K562 (cell line): ENCODE measurements around the gene UBE3D. TPM values are rescaled to one million over a fixed set of nuclear protein-coding genes. Genes with fewer than 3 reads are reported as not detected.

Source experiments
- ATAC-seq: fragments of 200-7000 bp; cut with Tn5 transposase; 3 replicates; pipeline ENCODE4 v1.9.1; 2020; ENCODE audit warnings: moderate library complexity
- BruUV-seq: library from RNA; stranded (reverse); fragments of 400-500 nt; replicated peaks from 2 replicates; lab custom pipeline; 2021; lab: Mats Ljungman, UMichigan
- CTCF ChIA-PET: fragments of 300-600 bp; formaldehyde crosslinking; extraction: SDS; loops from one replicate; lab custom pipeline; 2021; ENCODE audit warnings: low intra/inter-chr PET ratio; lab: Yijun Ruan, JAX
- POLR2A ChIA-PET: fragments of 300-600, 350-650 bp; sonication (Branson Sonifier 250); formaldehyde crosslinking; extraction: SDS; loops from one replicate; lab custom pipeline; 2021; ENCODE audit warnings: antibody characterized with exemption, inconsistent platforms; lab: Yijun Ruan, JAX
- DNase-seq, 4 experiments: peaks; one replicate each; pipeline versions ENCODE4 v3.0.0 to v3.0.0-alpha.2; 2011 to 2018; ENCODE audit warnings: low spot score in 3 of 4, mixed read lengths in 3 of 4; ENCODE audit errors: extremely low read depth in 1 of 4
- FAIRE-seq: peaks from 2 replicates; lab custom pipeline; 2011; peaks lifted over from hg19 to GRCh38; lab: Jason Lieb, UNC
- H2AFZ ChIP-seq: 2 replicates; pipeline ENCODE4 v1.6.0; 2011; ENCODE audit warnings: low read depth, low read length, control low read depth, inconsistent platforms
- H3K27ac ChIP-seq: fragments of 200-600 bp; 3 replicates; pipeline ENCODE4 v1.8.0; 2011; ENCODE audit warnings: low read depth, mild to moderate bottlenecking, control low read depth, inconsistent platforms, low read length, moderate library complexity, mixed read lengths; ENCODE audit errors: extremely low read depth
- H3K27me3 ChIP-seq, 2 experiments: fragments of 300-600 bp in 1 of 2; 2 replicates in 1 of 2; 3 replicates in 1 of 2; pipeline versions ENCODE4 v1.6.0 to v1.8.0; 2011; ENCODE audit warnings: inconsistent platforms in 2 of 2, low read length in 2 of 2, mild to moderate bottlenecking in 1 of 2, mixed read lengths in 1 of 2, moderate library complexity in 1 of 2; ENCODE audit not compliant: control insufficient read depth in 2 of 2, insufficient read depth in 2 of 2
- H3K36me3 ChIP-seq: fragments of 300-600 bp; 3 replicates; pipeline ENCODE4 v1.8.0; 2011; ENCODE audit warnings: mild to moderate bottlenecking, low read length, inconsistent platforms; ENCODE audit not compliant: control insufficient read depth, insufficient read depth
- H3K4me1 ChIP-seq, 2 experiments: fragments of 200-600 bp in 1 of 2; replicated peaks in 1 of 2; 2 replicates in 1 of 2; 3 replicates in 1 of 2; pipeline versions ENCODE4 v1.5.1 to v1.8.0; 2011; ENCODE audit warnings: inconsistent platforms in 2 of 2, low read length in 2 of 2, mild to moderate bottlenecking in 1 of 2, mixed read lengths in 1 of 2, moderate library complexity in 1 of 2; ENCODE audit not compliant: control insufficient read depth in 2 of 2, insufficient read depth in 2 of 2
- H3K4me2 ChIP-seq: 2 replicates; pipeline ENCODE4 v1.6.1; 2011; ENCODE audit warnings: low read length, control low read depth, inconsistent platforms, mixed read lengths; ENCODE audit not compliant: insufficient read depth
- H3K4me3 ChIP-seq: fragments of 200-600 bp; sonication (generic), shearing (Covaris generic); 2 replicates; pipeline ENCODE4 v1.5.1; 2016; ENCODE audit warnings: control low read depth, inconsistent platforms
- H3K79me2 ChIP-seq: fragments of 200-600 bp; 3 replicates; pipeline ENCODE4 v1.8.0; 2011; ENCODE audit warnings: low read length, inconsistent platforms; ENCODE audit not compliant: control insufficient read depth, insufficient read depth
- H3K9ac ChIP-seq, 2 experiments: 2 replicates each; pipeline versions ENCODE4 v1.6.0 to v1.6.1; 2011; ENCODE audit warnings: low read depth in 2 of 2, low read length in 2 of 2, control low read depth in 1 of 2, inconsistent platforms in 1 of 2, mild to moderate bottlenecking in 1 of 2, mixed read lengths in 1 of 2; ENCODE audit not compliant: insufficient read depth in 1 of 2
- H3K9me1 ChIP-seq: one replicate; pipeline ENCODE4 v1.6.0; 2011; ENCODE audit warnings: inconsistent platforms, mild to moderate bottlenecking, low read length, moderate library complexity; ENCODE audit not compliant: control insufficient read depth, insufficient read depth
- H3K9me3 ChIP-seq: replicated peaks from 2 replicates; pipeline ENCODE4 v1.5.1; 2011; ENCODE audit warnings: low read depth, low read length, inconsistent platforms; ENCODE audit not compliant: control insufficient read depth, insufficient read depth
- H4K20me1 ChIP-seq: replicated peaks from 2 replicates; pipeline ENCODE4 v1.6.1; 2011; ENCODE audit warnings: low read length, inconsistent platforms, mixed read lengths; ENCODE audit not compliant: control insufficient read depth, insufficient read depth
- BHLHE40 ChIP-seq: IDR thresholded peaks from 2 replicates; pipeline ENCODE4 v1.6.1; 2011; ENCODE audit warnings: low read length, improper control_type of control experiment
- BRD4 ChIP-seq: fragments of 200-600 bp; sonication (generic); IDR thresholded peaks from 2 replicates; pipeline ENCODE4 v1.6.1; 2017; ENCODE audit warnings: inconsistent platforms
- CEBPG ChIP-seq, 3 experiments: fragments of 200-800 bp in 1 of 3; sonication (Bioruptor generic) in 1 of 3; sonication (generic) in 1 of 3; formaldehyde crosslinking in 1 of 3; IDR thresholded peaks in 2 of 3; conservative IDR thresholded peaks in 1 of 3; 2 replicates each; pipeline versions ENCODE4 v1.6.1 to v1.8.0; 2016 to 2022; ENCODE audit warnings: missing compliant biosample characterization in 2 of 3, missing genetic modification characterization in 2 of 3, mild to moderate bottlenecking in 1 of 3, missing genetic modification reagents in 1 of 3
- HEY1 ChIP-seq: fragments of 250-450 bp; sonication (Bioruptor Pico); IDR thresholded peaks from 2 replicates; pipeline ENCODE4 v1.5.0; 2020; ENCODE audit warnings: mild to moderate bottlenecking, moderate library complexity, borderline replicate concordance
- HNRNPK ChIP-seq: fragments of 200-400 bp; formaldehyde crosslinking; IDR thresholded peaks from one replicate; pipeline ENCODE4 v1.6.1; 2018; ENCODE audit warnings: mild to moderate bottlenecking, low read depth, low read length; ENCODE audit not compliant: poor library complexity, severe bottlenecking
- HNRNPLL ChIP-seq: fragments of 200-400 bp; formaldehyde crosslinking; IDR thresholded peaks from 2 replicates; pipeline ENCODE4 v1.6.1; 2017; ENCODE audit warnings: low read length, low read depth, mild to moderate bottlenecking; ENCODE audit not compliant: poor library complexity, severe bottlenecking
- IRF2 ChIP-seq: sonication (generic); formaldehyde crosslinking; IDR thresholded peaks from 2 replicates; pipeline ENCODE4 v1.8.1; 2022; ENCODE audit warnings: mild to moderate bottlenecking, missing genetic modification reagents
- MCM5 ChIP-seq: fragments of 450-650 bp; IDR thresholded peaks from 2 replicates; pipeline ENCODE4 v1.6.1; 2016; ENCODE audit warnings: low read depth
- POU5F1 ChIP-seq: fragments of 150-350 bp; IDR thresholded peaks from 2 replicates; pipeline ENCODE4 v1.6.1; 2014; ENCODE audit warnings: borderline replicate concordance, low read length, low read depth, mild to moderate bottlenecking; ENCODE audit not compliant: partially characterized antibody
- PYGO2 ChIP-seq: fragments of 450-650 bp; IDR thresholded peaks from 2 replicates; pipeline ENCODE4 v1.6.1; 2016; ENCODE audit warnings: mild to moderate bottlenecking, missing genetic modification characterization, moderate library complexity, missing compliant biosample characterization
- SMC3 ChIP-seq: conservative IDR thresholded peaks from 2 replicates; pipeline ENCODE4 v1.6.1; 2011; ENCODE audit warnings: low read depth, low read length, improper control_type of control experiment; ENCODE audit not compliant: insufficient read depth
- ZC3H8 ChIP-seq: fragments of 450-650 bp; IDR thresholded peaks from 2 replicates; pipeline ENCODE4 v1.6.1; 2017
- WGBS: fragments of 100-300 bp; shearing (Covaris generic); methylation state at CpG from one replicate; pipeline ENCODE4 v1.1.6; 2016; ENCODE audit warnings: low coverage, mixed read lengths; ENCODE audit not compliant: insufficient coverage; ENCODE audit errors: missing lambda C conversion rate; 5-methylcytosine and 5-hydroxymethylcytosine counted together
- in situ Hi-C: fragments of 300-500 bp; cut with MboI; formaldehyde crosslinking; loops from 4 replicates; pipeline ENCODE4 v1.15.0; 2018; ENCODE audit warnings: inconsistent platforms, mixed read lengths
- intact Hi-C: fragments of 100-400 bp; cut with micrococcal nuclease; formaldehyde crosslinking; loops from 2 replicates; pipeline ENCODE4 v1.14.2; 2022
- polyA plus RNA-seq, 8 experiments: library from polyadenylated mRNA; depleted of rRNA in 4 of 8; stranded (reverse) in 5 of 8; unstranded in 3 of 8; fragments of >200 nt; fragmentation: Nextera tagmentation in 2 of 8; fragmentation: Illumina TruSeq in 1 of 8; extraction: Ambion mirVana in 2 of 8; extraction: Trizol in 1 of 8; gene quantifications; 2 replicates each; pipeline versions ENCODE4 v1.2.1 to v1.2.3, GENCODE V29; 2011 to 2014; ENCODE audit warnings: inconsistent platforms in 1 of 8, missing spikeins in 1 of 8
- total RNA-seq, 7 experiments: library from RNA; depleted of rRNA in 6 of 7; stranded (reverse); fragments of >200 nt in 6 of 7; fragmentation: Illumina TruSeq in 2 of 7; extraction: Trizol in 2 of 7; gene quantifications; 2 replicates each; pipeline versions ENCODE4 v1.2.1 to v1.2.3, GENCODE V29; 2011 to 2021; ENCODE audit warnings: low replicate concordance in 1 of 7
- TF ChIP-seq, protein P1 (sequence below): fragments of 450-650 bp; IDR thresholded peaks from 2 replicates; pipeline ENCODE4 v1.6.1; 2016
- TF ChIP-seq, protein P2 (sequence below): conservative IDR thresholded peaks from 2 replicates; pipeline ENCODE4 v1.6.1; 2011; ENCODE audit warnings: low read depth, mild to moderate bottlenecking, low read length; ENCODE audit not compliant: control insufficient read depth
- TF ChIP-seq, protein P3 (sequence below): sonication (generic); formaldehyde crosslinking; IDR thresholded peaks from 2 replicates; pipeline ENCODE4 v1.8.0; 2022; ENCODE audit warnings: missing genetic modification reagents, mild to moderate bottlenecking, moderate library complexity, borderline replicate concordance
- TF ChIP-seq, protein P4 (sequence below): fragments of 250-450 bp; sonication (Bioruptor Pico); IDR thresholded peaks from 2 replicates; pipeline ENCODE4 v1.8.0; 2022; ENCODE audit warnings: moderate library complexity, mild to moderate bottlenecking, inconsistent platforms

Gene UBE3D
- total and polyA plus RNA-seq, 9 of the 15 experiments (the other 6 are each of a cell fraction or from before 2014, with no cell fraction given), result 9.4 to 17.6 (median 11.9) TPM

DNA sequence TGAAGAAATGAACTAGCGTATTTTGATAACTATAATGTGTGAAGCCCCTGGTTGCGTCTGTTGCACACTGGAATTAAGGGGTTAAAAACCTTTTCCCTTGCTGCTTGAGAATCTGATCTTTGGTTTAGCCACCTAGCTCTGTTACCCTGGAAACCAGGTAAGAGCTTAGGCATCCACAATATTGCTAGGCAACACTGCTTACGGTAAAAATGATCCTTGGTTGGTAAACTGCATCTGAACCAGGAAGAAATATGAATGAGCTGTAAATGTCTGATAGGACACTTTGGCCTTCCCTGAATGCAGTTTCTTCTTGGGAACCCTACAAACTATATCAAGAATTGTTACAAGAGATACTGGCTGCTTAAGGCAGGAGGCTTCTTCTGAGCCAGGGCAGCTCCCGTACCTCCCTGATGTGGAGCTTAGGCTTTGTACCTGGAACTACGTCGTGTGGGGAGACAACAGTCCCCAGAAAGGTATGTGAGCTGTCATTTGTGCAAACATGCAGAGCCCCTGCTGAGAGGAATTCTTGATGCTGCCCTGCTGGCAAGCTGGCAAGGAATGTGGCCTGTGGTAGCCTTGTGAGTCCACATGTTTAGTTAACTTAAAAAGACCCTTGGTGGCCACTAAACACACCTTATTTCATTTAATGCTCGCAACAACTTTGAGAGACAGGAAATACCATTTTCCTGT lies 18.4 kb downstream of the UBE3D start:
- no peak for TF ChIP-seq SMC3
- no peak for TF ChIP-seq MCM5
- no peak for TF ChIP-seq ZC3H8
- no peak for TF ChIP-seq POU5F1
- no peak for TF ChIP-seq BRD4
- TF ChIP-seq, protein P1, sequence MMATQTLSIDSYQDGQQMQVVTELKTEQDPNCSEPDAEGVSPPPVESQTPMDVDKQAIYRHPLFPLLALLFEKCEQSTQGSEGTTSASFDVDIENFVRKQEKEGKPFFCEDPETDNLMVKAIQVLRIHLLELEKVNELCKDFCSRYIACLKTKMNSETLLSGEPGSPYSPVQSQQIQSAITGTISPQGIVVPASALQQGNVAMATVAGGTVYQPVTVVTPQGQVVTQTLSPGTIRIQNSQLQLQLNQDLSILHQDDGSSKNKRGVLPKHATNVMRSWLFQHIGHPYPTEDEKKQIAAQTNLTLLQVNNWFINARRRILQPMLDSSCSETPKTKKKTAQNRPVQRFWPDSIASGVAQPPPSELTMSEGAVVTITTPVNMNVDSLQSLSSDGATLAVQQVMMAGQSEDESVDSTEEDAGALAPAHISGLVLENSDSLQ, result no peak
- TF ChIP-seq, protein P2, sequence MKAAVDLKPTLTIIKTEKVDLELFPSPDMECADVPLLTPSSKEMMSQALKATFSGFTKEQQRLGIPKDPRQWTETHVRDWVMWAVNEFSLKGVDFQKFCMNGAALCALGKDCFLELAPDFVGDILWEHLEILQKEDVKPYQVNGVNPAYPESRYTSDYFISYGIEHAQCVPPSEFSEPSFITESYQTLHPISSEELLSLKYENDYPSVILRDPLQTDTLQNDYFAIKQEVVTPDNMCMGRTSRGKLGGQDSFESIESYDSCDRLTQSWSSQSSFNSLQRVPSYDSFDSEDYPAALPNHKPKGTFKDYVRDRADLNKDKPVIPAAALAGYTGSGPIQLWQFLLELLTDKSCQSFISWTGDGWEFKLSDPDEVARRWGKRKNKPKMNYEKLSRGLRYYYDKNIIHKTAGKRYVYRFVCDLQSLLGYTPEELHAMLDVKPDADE, result no peak
- no peak for TF ChIP-seq HEY1 (CRISPR knock-in tag)
- TF ChIP-seq HNRNPK, result no peak
- TF ChIP-seq IRF2 (CRISPR knock-in tag), result no peak
- TF ChIP-seq, protein P3, sequence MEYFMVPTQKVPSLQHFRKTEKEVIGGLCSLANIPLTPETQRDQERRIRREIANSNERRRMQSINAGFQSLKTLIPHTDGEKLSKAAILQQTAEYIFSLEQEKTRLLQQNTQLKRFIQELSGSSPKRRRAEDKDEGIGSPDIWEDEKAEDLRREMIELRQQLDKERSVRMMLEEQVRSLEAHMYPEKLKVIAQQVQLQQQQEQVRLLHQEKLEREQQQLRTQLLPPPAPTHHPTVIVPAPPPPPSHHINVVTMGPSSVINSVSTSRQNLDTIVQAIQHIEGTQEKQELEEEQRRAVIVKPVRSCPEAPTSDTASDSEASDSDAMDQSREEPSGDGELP (CRISPR knock-in tag), result no peak
- TF ChIP-seq HNRNPLL, result no peak
- no peak for TF ChIP-seq BHLHE40
- no peak for TF ChIP-seq PYGO2 (tag)
- no peak for TF ChIP-seq CEBPG (CRISPR knock-in tag; IDR thresholded peaks at IDR 0.05)
- TF ChIP-seq CEBPG (tag; conservative IDR thresholded peaks at IDR 0.05 in 1 of 2, IDR thresholded peaks at IDR 0.05 in 1 of 2), result no peak
- TF ChIP-seq, protein P4, sequence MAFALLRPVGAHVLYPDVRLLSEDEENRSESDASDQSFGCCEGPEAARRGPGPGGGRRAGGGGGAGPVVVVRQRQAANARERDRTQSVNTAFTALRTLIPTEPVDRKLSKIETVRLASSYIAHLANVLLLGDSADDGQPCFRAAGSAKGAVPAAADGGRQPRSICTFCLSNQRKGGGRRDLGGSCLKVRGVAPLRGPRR (CRISPR knock-in tag), result no peak
- Histone ChIP-seq H3K4me2 (no peak overlapping the region), H3K9me3 (no peaks in the 10 kb centered on the region), H3K36me3 (peaks cover 32% of the 10 kb centered on the region; the same call in 1 of the 3 replicates), H3K9me1 (no peaks in the 10 kb centered on the region), H3K4me3 (no peak overlapping the region), H3K9ac (no peak overlapping the region), H3K79me2 (no peaks in the 10 kb centered on the region), H4K20me1 (no peaks in the 10 kb centered on the region), H3K27me3 (no peaks in the 10 kb centered on the region), H3K4me1 (no peaks in the 10 kb centered on the region; a peak in 3 of 5 replicates), H3K27ac (no peak overlapping the region), H2AFZ (no peak overlapping the region)
- no peak for ATAC-seq
- intact Hi-C loops (no loop called here), in situ Hi-C loops (no loop called here)
- WGBS, result 93% methylated on average over 6 of the region's 7 CpGs
- ChIA-PET CTCF (no interaction called here), POLR2A (interaction anchor here (0.8 to 1.4 kb wide), 2 partner anchors 103 to 250 kb away, joined by 3 read pairs; no protein-coding TSS in a partner anchor)
- DNase-seq, result no peak
- no peak for FAIRE-seq
- BruUV-seq, result no TSS peak
